OCI-LY3 (cell line): Measurements from ENCODE around the gene PRAMEF12.

Experiments
- H2AFZ ChIP-seq: fragments of 200-600, 300-600 bp; shearing (Covaris generic); 2 replicates; pipeline ENCODE4 v1.6.0; 2014; ENCODE audit warnings: antibody characterized with exemption, low read depth, low read length
- H3K27ac ChIP-seq: fragments of 200-600, 300-600 bp; sonication (generic); 2 replicates; pipeline ENCODE4 v1.5.1; 2014; ENCODE audit warnings: mild to moderate bottlenecking, low read length, moderate library complexity, mixed read lengths
- H3K27me3 ChIP-seq: fragments of 200-600, 300-600 bp; sonication (generic); 2 replicates; pipeline ENCODE4 v1.6.1; 2014; ENCODE audit warnings: low read depth, low read length, mixed read lengths
- H3K36me3 ChIP-seq: fragments of 200-600, 300-600 bp; sonication (generic); replicated peaks from 2 replicates; pipeline ENCODE3; 2014; ENCODE audit warnings: low read depth, low read length, mixed read lengths
- H3K4me1 ChIP-seq: fragments of 300-600, 200-600 bp; sonication (generic); 2 replicates; pipeline ENCODE4 v1.6.1; 2014; ENCODE audit warnings: low read length, mixed read lengths
- H3K4me2 ChIP-seq: fragments of 200-600, 300-600 bp; sonication (generic); 2 replicates; pipeline ENCODE4 v1.6.1; 2014; ENCODE audit warnings: low read length, mixed read lengths
- H3K4me3 ChIP-seq: fragments of 300-600, 200-600 bp; sonication (generic); 2 replicates; pipeline ENCODE4 v1.5.1; 2014; ENCODE audit warnings: antibody characterized with exemption, mild to moderate bottlenecking, low read length, moderate library complexity
- H3K79me2 ChIP-seq: fragments of 300-600, 200-600 bp; shearing (Covaris generic); 2 replicates; pipeline ENCODE4 v1.6.1; 2014; ENCODE audit warnings: mild to moderate bottlenecking, low read length, mixed read lengths
- H3K9ac ChIP-seq: fragments of 300-600, 200-600 bp; shearing (Covaris generic); 2 replicates; pipeline ENCODE4 v1.6.0; 2014; ENCODE audit warnings: mild to moderate bottlenecking, low read length, moderate library complexity
- H3K9me3 ChIP-seq: fragments of 200-600, 300-600 bp; shearing (Covaris generic); 2 replicates; pipeline ENCODE4 v1.6.1; 2014; ENCODE audit warnings: low read length, mixed read lengths; ENCODE audit not compliant: insufficient read depth
- H4K20me1 ChIP-seq: fragments of 200-600, 300-600 bp; sonication (generic); 2 replicates; pipeline ENCODE4 v1.6.1; 2016; ENCODE audit warnings: low read length, mixed read lengths; ENCODE audit not compliant: insufficient read depth
- EZH2phosphoT487 ChIP-seq: fragments of 200-600 bp; shearing (Covaris generic); IDR thresholded peaks from 2 replicates; pipeline ENCODE4 v1.6.1; 2018; ENCODE audit warnings: antibody characterized with exemption, mixed run types, low read depth
- TF ChIP-seq, protein P1 (sequence below): fragments of 200-600, 300-600 bp; sonication (generic); IDR thresholded peaks from 2 replicates; pipeline ENCODE4 v1.5.1; 2014; ENCODE audit warnings: antibody characterized with exemption, low read length, low read depth

Gene PRAMEF12

DNA sequence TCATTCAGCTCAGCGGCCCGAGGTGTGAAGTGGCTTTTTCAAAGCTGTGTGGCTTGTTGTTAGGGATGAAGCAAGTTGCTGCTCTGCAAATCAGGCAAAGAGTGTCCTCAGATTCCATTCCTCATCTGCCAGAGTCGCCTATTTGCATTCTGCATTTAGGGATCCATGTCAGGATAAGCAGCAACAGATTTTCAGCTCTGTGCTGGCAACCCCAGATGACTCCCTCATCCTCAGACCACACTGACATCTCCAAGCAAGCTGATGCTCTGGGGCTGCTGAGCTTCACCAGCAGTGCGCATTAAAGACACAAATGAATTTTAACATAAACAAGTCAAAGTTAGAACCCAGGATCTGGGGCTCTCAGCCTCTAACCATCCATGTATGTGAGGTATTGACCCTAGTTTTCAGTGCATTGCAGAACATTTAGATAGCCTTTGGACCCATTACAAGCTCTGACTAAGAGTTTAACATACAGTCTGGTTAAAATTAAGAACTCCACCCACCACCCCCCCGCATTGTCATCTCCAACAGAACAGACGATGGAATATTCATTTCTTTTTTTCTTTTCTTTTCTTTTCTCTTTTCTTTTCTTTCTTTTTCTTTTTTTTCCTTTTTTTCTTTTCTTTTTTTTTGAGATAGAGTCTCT is 16.6 kb upstream of the PRAMEF12 start:
- Histone ChIP-seq H2AFZ (no peak overlapping the region), H3K27ac (no peak overlapping the region), H3K36me3 (no peaks in the 10 kb centered on the region), H3K4me3 (no peak overlapping the region), H3K9ac (no peak overlapping the region), H4K20me1 (no peaks in the 10 kb centered on the region), H3K27me3 (no peaks in the 10 kb centered on the region), H3K79me2 (no peaks in the 10 kb centered on the region), H3K4me1 (no peaks in the 10 kb centered on the region), H3K9me3 (no peaks in the 10 kb centered on the region), H3K4me2 (no peak overlapping the region)
- TF ChIP-seq, protein P1, sequence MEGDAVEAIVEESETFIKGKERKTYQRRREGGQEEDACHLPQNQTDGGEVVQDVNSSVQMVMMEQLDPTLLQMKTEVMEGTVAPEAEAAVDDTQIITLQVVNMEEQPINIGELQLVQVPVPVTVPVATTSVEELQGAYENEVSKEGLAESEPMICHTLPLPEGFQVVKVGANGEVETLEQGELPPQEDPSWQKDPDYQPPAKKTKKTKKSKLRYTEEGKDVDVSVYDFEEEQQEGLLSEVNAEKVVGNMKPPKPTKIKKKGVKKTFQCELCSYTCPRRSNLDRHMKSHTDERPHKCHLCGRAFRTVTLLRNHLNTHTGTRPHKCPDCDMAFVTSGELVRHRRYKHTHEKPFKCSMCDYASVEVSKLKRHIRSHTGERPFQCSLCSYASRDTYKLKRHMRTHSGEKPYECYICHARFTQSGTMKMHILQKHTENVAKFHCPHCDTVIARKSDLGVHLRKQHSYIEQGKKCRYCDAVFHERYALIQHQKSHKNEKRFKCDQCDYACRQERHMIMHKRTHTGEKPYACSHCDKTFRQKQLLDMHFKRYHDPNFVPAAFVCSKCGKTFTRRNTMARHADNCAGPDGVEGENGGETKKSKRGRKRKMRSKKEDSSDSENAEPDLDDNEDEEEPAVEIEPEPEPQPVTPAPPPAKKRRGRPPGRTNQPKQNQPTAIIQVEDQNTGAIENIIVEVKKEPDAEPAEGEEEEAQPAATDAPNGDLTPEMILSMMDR, result no peak
- no peak for TF ChIP-seq EZH2phosphoT487

DNA sequence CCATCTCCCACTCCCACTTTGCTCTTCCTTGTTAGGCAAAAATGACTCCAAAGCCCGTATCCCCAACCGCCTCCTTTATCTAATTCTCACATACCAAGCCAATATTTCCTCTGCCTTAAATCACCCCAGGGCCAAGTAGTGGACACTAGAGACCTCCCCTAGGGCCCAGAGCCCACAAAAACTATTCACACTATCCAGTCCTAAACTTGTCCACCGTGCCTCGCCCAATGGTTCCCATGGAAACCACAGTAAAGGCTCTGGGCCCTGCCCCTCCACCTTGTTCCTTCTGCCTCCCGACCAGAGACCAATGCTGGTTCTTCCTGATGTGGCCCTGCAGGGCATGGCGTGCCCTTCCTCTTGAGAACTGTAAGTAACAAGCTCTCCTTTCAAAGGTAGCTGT is 15.7 kb upstream of the PRAMEF12 start:
- Histone ChIP-seq H3K4me1 (no peaks in the 10 kb centered on the region), H3K27me3 (no peaks in the 10 kb centered on the region), H3K9me3 (no peaks in the 10 kb centered on the region), H3K4me2 (no peak overlapping the region), H4K20me1 (no peaks in the 10 kb centered on the region), H3K4me3 (no peak overlapping the region), H3K36me3 (no peaks in the 10 kb centered on the region), H3K27ac (no peak overlapping the region), H3K9ac (no peak overlapping the region), H3K79me2 (no peaks in the 10 kb centered on the region), H2AFZ (no peak overlapping the region)
- TF ChIP-seq, protein P1, result no peak
- no peak for TF ChIP-seq EZH2phosphoT487

DNA sequence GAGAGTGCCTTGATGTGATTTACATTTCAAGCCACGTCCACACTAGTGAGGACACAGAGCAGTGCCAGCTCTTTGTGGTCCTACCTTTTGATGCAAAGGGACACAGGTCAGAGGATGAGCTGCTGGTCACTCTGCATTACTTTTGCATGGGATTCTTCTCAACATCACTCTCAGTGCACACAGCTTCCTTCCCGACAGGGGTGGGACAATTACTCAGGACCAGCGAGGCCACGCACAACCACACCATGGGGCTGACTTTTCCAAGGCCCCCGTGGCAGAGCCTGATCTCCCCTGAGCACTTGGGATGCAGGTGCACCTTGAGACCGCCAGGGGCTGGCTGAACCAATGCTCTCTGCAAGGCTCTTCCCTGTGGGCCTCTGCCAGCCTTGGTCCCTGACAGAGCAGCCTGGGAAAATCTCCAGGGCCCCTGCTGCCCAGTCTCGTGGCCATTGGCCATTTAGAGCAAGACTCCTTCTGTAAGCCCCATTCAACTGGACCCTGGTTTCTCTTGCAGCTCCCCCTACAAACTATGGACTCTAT is 13.2 kb upstream of the PRAMEF12 start:
- no peak overlapping the region for H3K4me2 ChIP-seq
- no peak overlapping the region for H3K4me3 ChIP-seq
- no peaks in the 10 kb centered on the region for H3K79me2 ChIP-seq
- H4K20me1 ChIP-seq, result no peaks in the 10 kb centered on the region
- no peak for TF ChIP-seq EZH2phosphoT487
- TF ChIP-seq, protein P1, result no peak
- no peak overlapping the region for H2AFZ ChIP-seq
- no peaks in the 10 kb centered on the region for H3K27me3 ChIP-seq
- no peaks in the 10 kb centered on the region for H3K36me3 ChIP-seq
- no peak overlapping the region for H3K27ac ChIP-seq
- H3K9ac ChIP-seq, result no peak overlapping the region
- no peaks in the 10 kb centered on the region for H3K9me3 ChIP-seq
- H3K4me1 ChIP-seq, result no peaks in the 10 kb centered on the region

DNA sequence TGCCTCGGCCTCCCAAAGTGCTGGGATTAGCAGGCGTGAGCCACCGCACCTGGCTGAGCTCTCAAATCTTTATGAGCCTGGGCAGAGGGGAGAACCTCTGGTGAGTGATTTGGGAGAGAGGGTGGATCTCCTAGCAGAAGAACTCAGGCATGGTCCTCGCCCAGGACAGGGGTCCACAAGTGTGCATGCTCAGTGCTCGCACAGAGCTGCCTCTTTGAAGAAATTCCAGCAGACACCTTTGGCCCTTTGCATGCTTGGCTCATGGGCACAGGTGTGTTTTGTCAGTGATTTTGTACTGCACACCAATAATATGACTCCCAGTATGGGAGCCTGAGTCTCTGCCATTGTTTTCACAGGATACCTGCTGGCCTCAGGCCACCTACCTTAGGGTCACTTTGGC is 11.8 kb upstream of the PRAMEF12 start:
- TF ChIP-seq, protein P1, result no peak
- TF ChIP-seq EZH2phosphoT487, result no peak
- no peak overlapping the region for H3K27ac ChIP-seq
- no peaks in the 10 kb centered on the region for H3K79me2 ChIP-seq
- H3K4me2 ChIP-seq, result no peak overlapping the region
- no peaks in the 10 kb centered on the region for H4K20me1 ChIP-seq
- no peaks in the 10 kb centered on the region for H3K36me3 ChIP-seq
- no peaks in the 10 kb centered on the region for H3K4me1 ChIP-seq
- no peak overlapping the region for H3K4me3 ChIP-seq
- H3K9me3 ChIP-seq, result no peaks in the 10 kb centered on the region
- H3K27me3 ChIP-seq, result no peaks in the 10 kb centered on the region
- no peak overlapping the region for H3K9ac ChIP-seq
- H2AFZ ChIP-seq, result no peak overlapping the region
